Loucy (cell line): ENCODE data around the gene NUB1.

Source experiments
- H2AFZ ChIP-seq: fragments of 200-600 bp; sonication (generic); 2 replicates; pipeline ENCODE4 v1.6.0; 2016; ENCODE audit warnings: antibody characterized with exemption, mild to moderate bottlenecking, low read length, moderate library complexity
- H3F3A ChIP-seq: fragments of 200-600 bp; 2 replicates; pipeline ENCODE4 v1.6.0; 2016; ENCODE audit warnings: antibody characterized with exemption, low read depth, mild to moderate bottlenecking
- H3K27me3 ChIP-seq: fragments of 200-600 bp; sonication (generic); 2 replicates; pipeline ENCODE4 v1.6.1; 2014; ENCODE audit warnings: low read length, mild to moderate bottlenecking; ENCODE audit not compliant: insufficient read depth, poor library complexity, severe bottlenecking
- H3K36me3 ChIP-seq: fragments of 200-600 bp; sonication (generic); 2 replicates; pipeline ENCODE4 v1.6.1; 2016; ENCODE audit warnings: low read length; ENCODE audit not compliant: insufficient read depth
- H3K4me1 ChIP-seq: fragments of 200-600 bp; sonication (generic); 2 replicates; pipeline ENCODE4 v1.5.1; 2014; ENCODE audit warnings: low read length, mild to moderate bottlenecking; ENCODE audit not compliant: insufficient read depth, poor library complexity, severe bottlenecking
- H3K4me2 ChIP-seq: fragments of 200-600 bp; sonication (generic); 2 replicates; pipeline ENCODE4 v1.6.0; 2014; ENCODE audit warnings: antibody characterized with exemption, low read length, low read depth, mild to moderate bottlenecking; ENCODE audit not compliant: poor library complexity, severe bottlenecking
- H3K4me3 ChIP-seq: fragments of 200-600 bp; sonication (generic); 2 replicates; pipeline ENCODE4 v1.5.1; 2014; ENCODE audit warnings: low read length, mild to moderate bottlenecking, mixed read lengths; ENCODE audit not compliant: poor library complexity, severe bottlenecking
- H3K79me2 ChIP-seq: fragments of 200-600 bp; sonication (generic); 2 replicates; pipeline ENCODE4 v1.6.1; 2014; ENCODE audit warnings: low read length; ENCODE audit not compliant: insufficient read depth
- H3K9ac ChIP-seq: fragments of 200-600 bp; sonication (generic); 2 replicates; pipeline ENCODE4 v1.6.0; 2014; ENCODE audit warnings: mild to moderate bottlenecking, low read depth, low read length, moderate library complexity; ENCODE audit not compliant: poor library complexity, severe bottlenecking
- H3K9me2 ChIP-seq: fragments of 200-600 bp; sonication (generic); replicated peaks from 2 replicates; pipeline ENCODE4 v1.6.1; 2016; ENCODE audit warnings: low read depth, low read length, mixed read lengths
- H3K9me3 ChIP-seq: fragments of 200-600 bp; sonication (generic); 2 replicates; pipeline ENCODE4 v1.6.1; 2014; ENCODE audit warnings: mild to moderate bottlenecking, antibody characterized with exemption, low read length, low read depth; ENCODE audit not compliant: insufficient read depth
- H4K20me1 ChIP-seq: fragments of 200-600 bp; sonication (generic); 2 replicates; pipeline ENCODE4 v1.6.0; 2014; ENCODE audit warnings: antibody characterized with exemption, low read length, mild to moderate bottlenecking; ENCODE audit not compliant: insufficient read depth, poor library complexity, severe bottlenecking
- CTCF ChIP-seq: fragments of 200-600 bp; sonication (generic); conservative IDR thresholded peaks from 2 replicates; pipeline ENCODE4 v1.5.1; 2014; ENCODE audit warnings: mild to moderate bottlenecking, antibody characterized with exemption, low read length
- EZH2phosphoT487 ChIP-seq: fragments of 200-600 bp; IDR thresholded peaks from 2 replicates; pipeline ENCODE4 v1.6.1; 2018; ENCODE audit warnings: antibody characterized with exemption, mild to moderate bottlenecking, moderate library complexity, borderline replicate concordance

The NUB1 gene

GRCh38 chr7:151366166-151366879, 24.7 kb downstream of the NUB1 start:
- TF ChIP-seq CTCF (no peak), EZH2phosphoT487 (no peak)
- no peaks in the 10 kb centered on the region for H3K27me3 ChIP-seq
- no peaks in the 10 kb centered on the region for H3K9me3 ChIP-seq
- no peaks in the 10 kb centered on the region for H3F3A ChIP-seq
- no peak overlapping the region for H3K4me3 ChIP-seq
- no peak overlapping the region for H3K9ac ChIP-seq
- H3K36me3 ChIP-seq, result peaks cover 30% of the 10 kb centered on the region; the same call in 1 of the 2 replicates
- no peak overlapping the region for H2AFZ ChIP-seq
- no peaks in the 10 kb centered on the region for H3K4me1 ChIP-seq
- H3K79me2 ChIP-seq, result no peaks in the 10 kb centered on the region
- H4K20me1 ChIP-seq, result no peaks in the 10 kb centered on the region
- no peaks in the 10 kb centered on the region for H3K9me2 ChIP-seq
- no peak overlapping the region for H3K4me2 ChIP-seq

GRCh38 chr7:151366880-151367222, 25.2 kb downstream of the NUB1 start:
- TF ChIP-seq CTCF (no peak), EZH2phosphoT487 (no peak)
- Histone ChIP-seq H3F3A (no peaks in the 10 kb centered on the region), H3K9ac (no peak overlapping the region), H3K9me3 (no peaks in the 10 kb centered on the region), H3K4me1 (no peaks in the 10 kb centered on the region), H3K27me3 (no peaks in the 10 kb centered on the region), H3K4me2 (no peak overlapping the region), H2AFZ (no peak overlapping the region), H3K9me2 (no peaks in the 10 kb centered on the region), H3K4me3 (no peak overlapping the region), H4K20me1 (no peaks in the 10 kb centered on the region), H3K79me2 (no peaks in the 10 kb centered on the region), H3K36me3 (peaks cover 25% of the 10 kb centered on the region; the same call in 1 of the 2 replicates)

GRCh38 chr7:151367284-151367683, 25.7 kb downstream of the NUB1 start:
- Histone ChIP-seq H3K4me2 (no peak overlapping the region), H3F3A (no peaks in the 10 kb centered on the region), H3K4me1 (no peaks in the 10 kb centered on the region), H3K4me3 (no peak overlapping the region), H4K20me1 (no peaks in the 10 kb centered on the region), H3K9me3 (no peaks in the 10 kb centered on the region), H3K36me3 (peaks cover 21% of the 10 kb centered on the region; the same call in 1 of the 2 replicates), H3K9ac (no peak overlapping the region), H3K27me3 (no peaks in the 10 kb centered on the region), H2AFZ (no peak overlapping the region), H3K79me2 (no peaks in the 10 kb centered on the region), H3K9me2 (no peaks in the 10 kb centered on the region)
- TF ChIP-seq CTCF (no peak), EZH2phosphoT487 (no peak)
